ENCODE measurements around the gene SERPINB11. TPM values are rescaled to one million over a fixed set of nuclear protein-coding genes. Genes with fewer than 3 reads are reported as not detected.

Gene SERPINB11
- total RNA-seq, 2 experiments from 2014 or later = not detected

GRCh38 chr18:63741769-63742168 is 39.0 kb downstream of the SERPINB11 start:
- no peaks in the 10 kb centered on the region for H3K9me3 ChIP-seq (ENCODE audit: low read length)
- ChIA-PET POLR2A (interaction anchor here (0.7 to 1.1 kb wide), 4 partner anchors 11 to 899 kb away, joined by 3 to 10 read pairs (median 6); no protein-coding TSS in a partner anchor), CTCF (ENCODE audit: unreplicated experiment) (no interaction called here)
- H4K20me1 ChIP-seq (ENCODE audit: insufficient read depth, low read length) = no peaks in the 10 kb centered on the region
- TF ChIP-seq EZH2phosphoT487 (IDR thresholded peaks at IDR 0.05; ENCODE audit: borderline replicate concordance, low read depth, low read length) = no peak
- TF ChIP-seq, protein P1, sequence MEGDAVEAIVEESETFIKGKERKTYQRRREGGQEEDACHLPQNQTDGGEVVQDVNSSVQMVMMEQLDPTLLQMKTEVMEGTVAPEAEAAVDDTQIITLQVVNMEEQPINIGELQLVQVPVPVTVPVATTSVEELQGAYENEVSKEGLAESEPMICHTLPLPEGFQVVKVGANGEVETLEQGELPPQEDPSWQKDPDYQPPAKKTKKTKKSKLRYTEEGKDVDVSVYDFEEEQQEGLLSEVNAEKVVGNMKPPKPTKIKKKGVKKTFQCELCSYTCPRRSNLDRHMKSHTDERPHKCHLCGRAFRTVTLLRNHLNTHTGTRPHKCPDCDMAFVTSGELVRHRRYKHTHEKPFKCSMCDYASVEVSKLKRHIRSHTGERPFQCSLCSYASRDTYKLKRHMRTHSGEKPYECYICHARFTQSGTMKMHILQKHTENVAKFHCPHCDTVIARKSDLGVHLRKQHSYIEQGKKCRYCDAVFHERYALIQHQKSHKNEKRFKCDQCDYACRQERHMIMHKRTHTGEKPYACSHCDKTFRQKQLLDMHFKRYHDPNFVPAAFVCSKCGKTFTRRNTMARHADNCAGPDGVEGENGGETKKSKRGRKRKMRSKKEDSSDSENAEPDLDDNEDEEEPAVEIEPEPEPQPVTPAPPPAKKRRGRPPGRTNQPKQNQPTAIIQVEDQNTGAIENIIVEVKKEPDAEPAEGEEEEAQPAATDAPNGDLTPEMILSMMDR (conservative IDR thresholded peaks at IDR 0.05; ENCODE audit: low read length) = no peak
- no peaks in the 10 kb centered on the region for H3K36me3 ChIP-seq (ENCODE audit: insufficient read depth, low read length)
- no peaks in the 10 kb centered on the region for H3K4me1 ChIP-seq (ENCODE audit: insufficient read depth, low read length, poor library complexity, severe bottlenecking)
- intact Hi-C loops (cut with micrococcal nuclease; ENCODE audit: unreplicated experiment) = no loop called here
- H3K27ac ChIP-seq (ENCODE audit: low read depth, low read length, poor library complexity, severe bottlenecking) = no peak overlapping the region
- H3K9me2 ChIP-seq (ENCODE audit: insufficient read depth, low read length) = no peaks in the 10 kb centered on the region
- H3K4me2 ChIP-seq (ENCODE audit: low read length) = no peak overlapping the region
- H2AFZ ChIP-seq (ENCODE audit: low read length) = no peak overlapping the region
- H3K79me2 ChIP-seq (ENCODE audit: insufficient read depth, low read depth, low read length) = no peaks in the 10 kb centered on the region
- no TSS peak for BruUV-seq (replicated peaks)
- DNase-seq (ENCODE audit: low spot score) = no peak
- no peak overlapping the region for H3K4me3 ChIP-seq (ENCODE audit: low read depth, low read length, poor library complexity, severe bottlenecking)

GRCh38 chr18:63747006-63747405 is 44.2 kb downstream of the SERPINB11 start:
- Histone ChIP-seq H3K4me3 (ENCODE audit: low read depth, low read length, poor library complexity, severe bottlenecking) (no peak overlapping the region), H3K9me3 (ENCODE audit: low read length) (no peaks in the 10 kb centered on the region), H4K20me1 (ENCODE audit: insufficient read depth, low read length) (no peaks in the 10 kb centered on the region), H3K9me2 (ENCODE audit: insufficient read depth, low read length) (no peaks in the 10 kb centered on the region), H3K27ac (ENCODE audit: low read depth, low read length, poor library complexity, severe bottlenecking) (no peak overlapping the region), H3K4me1 (ENCODE audit: insufficient read depth, low read length, poor library complexity, severe bottlenecking) (no peaks in the 10 kb centered on the region), H3K79me2 (ENCODE audit: insufficient read depth, low read depth, low read length) (no peaks in the 10 kb centered on the region), H2AFZ (ENCODE audit: low read length) (no peak overlapping the region), H3K36me3 (ENCODE audit: insufficient read depth, low read length) (no peaks in the 10 kb centered on the region), H3K4me2 (ENCODE audit: low read length) (no peak overlapping the region)
- no peak for TF ChIP-seq EZH2phosphoT487 (IDR thresholded peaks at IDR 0.05; ENCODE audit: borderline replicate concordance, low read depth, low read length)
- TF ChIP-seq, protein P1 (conservative IDR thresholded peaks at IDR 0.05; ENCODE audit: low read length) = no peak
- ChIA-PET POLR2A (no interaction called here), CTCF (ENCODE audit: unreplicated experiment) (no interaction called here)
- intact Hi-C loops (cut with micrococcal nuclease; ENCODE audit: unreplicated experiment) = no loop called here
- BruUV-seq (replicated peaks) = no TSS peak
- DNase-seq (ENCODE audit: low spot score) = no peak

DNA sequence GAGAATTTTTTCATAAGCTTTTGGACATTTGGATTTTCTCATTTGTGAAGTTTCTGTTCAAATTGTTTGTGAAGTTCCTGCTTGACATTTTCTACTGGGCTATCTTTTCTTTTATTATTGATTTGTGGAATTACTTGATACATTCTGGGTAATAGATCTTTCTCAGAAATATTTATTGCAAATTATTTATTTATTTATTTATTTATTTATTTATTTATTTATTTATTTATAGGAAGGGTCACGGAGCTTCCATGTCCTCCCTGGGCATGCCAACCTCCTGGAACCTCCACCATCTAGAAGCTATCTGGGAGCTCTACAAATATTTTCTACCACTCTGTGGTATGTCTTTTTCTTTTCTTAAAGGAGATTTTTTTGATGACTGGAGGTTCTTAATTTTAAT is 46.7 kb downstream of the SERPINB11 start:
- intact Hi-C loops (cut with micrococcal nuclease; ENCODE audit: unreplicated experiment) = no loop called here
- TF ChIP-seq, protein P1 (conservative IDR thresholded peaks at IDR 0.05; ENCODE audit: low read length) = no peak
- TF ChIP-seq EZH2phosphoT487 (IDR thresholded peaks at IDR 0.05; ENCODE audit: borderline replicate concordance, low read depth, low read length) = no peak
- no TSS peak for BruUV-seq (replicated peaks)
- Histone ChIP-seq H3K27ac (ENCODE audit: low read depth, low read length, poor library complexity, severe bottlenecking) (no peak overlapping the region), H3K4me1 (ENCODE audit: insufficient read depth, low read length, poor library complexity, severe bottlenecking) (no peaks in the 10 kb centered on the region), H2AFZ (ENCODE audit: low read length) (no peak overlapping the region), H3K4me3 (ENCODE audit: low read depth, low read length, poor library complexity, severe bottlenecking) (no peak overlapping the region), H3K4me2 (ENCODE audit: low read length) (no peak overlapping the region), H3K9me2 (ENCODE audit: insufficient read depth, low read length) (no peaks in the 10 kb centered on the region), H3K79me2 (ENCODE audit: insufficient read depth, low read depth, low read length) (no peaks in the 10 kb centered on the region), H4K20me1 (ENCODE audit: insufficient read depth, low read length) (no peaks in the 10 kb centered on the region), H3K36me3 (ENCODE audit: insufficient read depth, low read length) (no peaks in the 10 kb centered on the region), H3K9me3 (ENCODE audit: low read length) (no peaks in the 10 kb centered on the region)
- DNase-seq (ENCODE audit: low spot score) = no peak
- ChIA-PET POLR2A (no interaction called here), CTCF (ENCODE audit: unreplicated experiment) (no interaction called here)

Measured in OCI-LY7 (cell line).